ENCODE data around the gene JMJD6. TPM values are rescaled to one million over a fixed set of nuclear protein-coding genes. Genes with fewer than 3 reads are reported as not detected.
A peak's percentile ranks its signal among the peaks of the same experiment; 100 is the strongest.

Gene JMJD6
- total RNA-seq, 4 donors from 2014 or later = 21.5 to 42.6 (median 38.8) TPM

GRCh38 chr17:76685366-76685765 lies 41.0 kb downstream of the JMJD6 start:
- no peak for TF ChIP-seq POLR2A (IDR thresholded peaks at IDR 0.05)
- TF ChIP-seq CTCF (IDR thresholded peaks at IDR 0.05) = no peak

GRCh38 chr17:76684756-76685155 lies 41.6 kb downstream of the JMJD6 start:
- Histone ChIP-seq H3K36me3 (no peaks in the 10 kb centered on the region), H3K4me3 (no peak overlapping the region), H3K27ac (no peak overlapping the region), H3K9me3 (no peaks in the 10 kb centered on the region), H3K27me3 (no peaks in the 10 kb centered on the region), H3K4me1 (peaks cover 0 to 27% (median 0%) of the 10 kb centered on the region in 4 donors)
- no peak for TF ChIP-seq CTCF (IDR thresholded peaks at IDR 0.05)
- DNase-seq = no peak

More at GRCh38 chr17:76685366-76685765, 41.0 kb downstream of the JMJD6 start:
- no peak overlapping the region for H3K4me3 ChIP-seq
- no peaks in the 10 kb centered on the region for H3K9me3 ChIP-seq
- no peak for DNase-seq
- no peaks in the 10 kb centered on the region for H3K27me3 ChIP-seq
- no peaks in the 10 kb centered on the region for H3K36me3 ChIP-seq
- H3K4me1 ChIP-seq = peaks cover 0 to 27% (median 0%) of the 10 kb centered on the region in 4 donors
- peak overlapping the region in 1 of 4 donors; percentile 7 for H3K27ac ChIP-seq

GRCh38 chr17:76683921-76684745 lies 42.3 kb downstream of the JMJD6 start:
- no peaks in the 10 kb centered on the region for H3K27me3 ChIP-seq
- H3K9me3 ChIP-seq = no peaks in the 10 kb centered on the region
- no peaks in the 10 kb centered on the region for H3K36me3 ChIP-seq
- no peak for TF ChIP-seq POLR2A (IDR thresholded peaks at IDR 0.05)
- no peak for TF ChIP-seq CTCF (IDR thresholded peaks at IDR 0.05)
- no peak for DNase-seq
- no peak overlapping the region for H3K27ac ChIP-seq
- no peak overlapping the region for H3K4me3 ChIP-seq
- peaks cover 0 to 27% (median 0%) of the 10 kb centered on the region in 4 donors for H3K4me1 ChIP-seq

DNA sequence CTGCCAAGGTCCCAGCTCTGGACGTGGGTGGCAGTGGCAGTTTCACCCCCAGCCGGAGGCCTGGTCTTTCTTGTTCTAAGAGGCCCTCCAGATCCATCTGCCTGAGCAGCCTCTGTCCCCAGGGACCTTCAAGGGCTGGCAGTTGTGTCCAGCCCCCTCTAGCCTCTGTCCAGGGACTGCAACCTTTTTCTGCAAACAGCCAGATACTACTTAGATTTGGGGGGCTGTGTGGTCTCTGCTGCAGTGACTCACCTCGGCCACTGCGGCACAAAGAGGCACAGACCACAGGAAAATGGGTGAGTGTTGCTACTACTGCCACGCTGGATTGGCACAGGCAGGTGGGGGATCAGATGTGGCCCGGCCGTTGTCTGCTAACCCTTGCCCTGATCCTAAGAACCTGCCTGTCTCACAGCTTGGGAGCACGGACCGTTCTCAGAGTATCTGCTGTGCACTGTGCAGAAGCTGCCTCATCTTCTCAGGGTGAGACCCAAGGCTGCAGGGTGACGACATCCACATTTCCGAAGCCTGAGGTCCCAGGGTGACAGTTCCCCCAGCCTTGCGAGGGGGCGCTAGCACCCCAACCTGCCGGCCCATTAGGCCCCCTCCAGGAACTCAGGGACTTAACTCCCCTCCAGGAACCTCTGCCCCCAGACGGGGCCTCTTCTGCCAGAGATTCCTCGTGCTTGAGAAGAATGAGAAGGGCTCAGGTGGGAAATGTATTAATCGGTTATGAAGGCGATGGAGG lies 43.2 kb downstream of the JMJD6 start:
- Histone ChIP-seq H3K27ac (peak overlapping the region in 1 of 4 donors; percentile 27), H3K4me1 (peaks cover 0 to 24% (median 0%) of the 10 kb centered on the region in 4 donors)
- DNase-seq = no peak

GRCh38 chr17:76682296-76682695 lies 44.1 kb downstream of the JMJD6 start:
- Histone ChIP-seq H3K9me3 (no peaks in the 10 kb centered on the region), H3K4me1 (peaks cover 0 to 15% (median 0%) of the 10 kb centered on the region in 4 donors), H3K27ac (peak overlapping the region in 2 of 4 donors; percentile 9 to 27), H3K4me3 (no peak overlapping the region), H3K27me3 (no peaks in the 10 kb centered on the region), H3K36me3 (no peaks in the 10 kb centered on the region)
- TF ChIP-seq POLR2A (IDR thresholded peaks at IDR 0.05) = no peak
- TF ChIP-seq CTCF (IDR thresholded peaks at IDR 0.05) = no peak
- no peak for DNase-seq

More for the DNA sequence above, 43.2 kb downstream of the JMJD6 start:
- H3K27me3 ChIP-seq = no peaks in the 10 kb centered on the region
- TF ChIP-seq CTCF (IDR thresholded peaks at IDR 0.05) (no peak), POLR2A (IDR thresholded peaks at IDR 0.05) (no peak)
- H3K9me3 ChIP-seq = no peaks in the 10 kb centered on the region
- H3K4me3 ChIP-seq = no peak overlapping the region
- H3K36me3 ChIP-seq = no peaks in the 10 kb centered on the region

All from Peyer's patch (tissue), 4 donors.